HuH-7.5 (cell line): ENCODE data around the gene KCNAB2.
"Not testable (repeated sequence)": the region's sequence is repeated elsewhere in the genome, so short reads cannot be mapped to it uniquely, and the experiment has no call there.

Source experiments
- DNase-seq: peaks from one replicate; pipeline ENCODE4 v3.0.0; 2011; ENCODE audit warnings: low spot score

Gene KCNAB2

DNA sequence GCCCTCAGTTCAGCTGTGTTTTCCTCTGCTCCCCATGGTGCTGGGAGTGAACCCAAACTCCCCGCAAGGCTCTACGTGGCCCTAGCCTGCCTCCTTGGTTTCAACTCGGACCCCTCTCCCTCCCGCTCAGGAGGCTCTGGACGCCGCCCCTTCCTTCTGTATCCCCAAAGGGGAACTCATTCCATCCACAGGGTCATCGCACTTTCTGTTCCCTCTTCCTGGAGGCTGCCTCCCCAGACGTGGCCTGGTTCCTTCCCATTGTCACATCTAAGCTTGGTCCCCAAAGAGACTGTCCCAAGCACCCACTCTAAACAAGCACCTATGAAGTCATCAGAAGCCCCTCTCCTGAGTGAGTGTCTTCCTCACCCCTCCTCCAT, 10.9 kb downstream of the KCNAB2 start:
- no peak for DNase-seq

DNA sequence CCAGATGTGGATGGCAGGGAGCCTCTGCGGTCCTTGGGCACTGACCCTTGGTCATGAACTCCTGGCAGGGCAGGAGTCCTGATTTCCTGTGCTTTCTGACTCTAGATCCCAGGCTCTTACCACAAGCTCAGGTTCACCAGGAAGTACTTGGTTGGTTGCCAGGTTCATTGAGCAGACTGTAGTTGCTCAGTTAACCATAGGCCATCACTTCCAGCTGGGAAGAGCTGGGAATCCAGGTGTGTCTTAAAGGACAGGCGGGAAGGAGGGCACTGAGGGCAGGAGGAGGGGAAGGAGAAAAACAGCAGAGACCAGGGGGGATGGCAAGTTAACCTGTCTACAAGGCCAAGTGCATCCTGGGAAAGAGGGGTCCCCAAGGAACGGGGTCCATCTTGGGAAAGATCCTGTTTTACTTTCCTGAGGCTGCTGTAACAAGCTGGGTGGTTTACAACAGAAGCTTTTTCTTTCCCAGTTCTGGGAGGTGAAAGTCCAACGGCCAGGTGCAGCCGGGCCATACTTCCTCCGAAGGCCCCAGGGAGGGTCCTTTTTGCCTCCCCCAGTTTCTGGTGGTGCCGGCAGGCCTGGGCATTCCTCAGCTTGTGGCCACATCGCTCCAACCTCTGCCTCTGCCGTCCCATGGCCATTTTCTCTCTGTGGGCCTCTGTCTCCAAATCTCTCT, 11.6 kb downstream of the KCNAB2 start:
- DNase-seq: no peak

DNA sequence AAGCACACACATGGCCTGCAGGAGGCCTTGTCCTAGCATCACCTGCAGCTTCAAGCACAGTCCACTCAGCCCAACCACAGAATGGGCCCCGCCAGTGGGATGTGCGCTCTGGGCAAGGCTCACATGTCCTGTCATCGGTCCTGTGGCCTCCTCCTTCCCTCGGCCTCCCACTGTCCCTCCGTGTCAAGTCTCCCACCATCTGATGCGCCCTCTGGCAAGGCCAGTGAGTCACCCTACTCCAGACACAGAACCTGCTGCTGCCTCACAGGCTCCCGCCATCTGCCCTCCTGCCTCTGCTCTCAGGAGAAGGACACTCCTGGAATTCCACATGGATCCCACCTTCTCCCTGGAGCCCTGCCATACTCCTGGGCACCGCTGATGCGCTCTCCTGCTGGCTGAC, 14.2 kb downstream of the KCNAB2 start:
- no peak for DNase-seq

GRCh38 chr1:6062670-6063069, 17.0 kb downstream of the KCNAB2 start:
- DNase-seq: no peak

DNA sequence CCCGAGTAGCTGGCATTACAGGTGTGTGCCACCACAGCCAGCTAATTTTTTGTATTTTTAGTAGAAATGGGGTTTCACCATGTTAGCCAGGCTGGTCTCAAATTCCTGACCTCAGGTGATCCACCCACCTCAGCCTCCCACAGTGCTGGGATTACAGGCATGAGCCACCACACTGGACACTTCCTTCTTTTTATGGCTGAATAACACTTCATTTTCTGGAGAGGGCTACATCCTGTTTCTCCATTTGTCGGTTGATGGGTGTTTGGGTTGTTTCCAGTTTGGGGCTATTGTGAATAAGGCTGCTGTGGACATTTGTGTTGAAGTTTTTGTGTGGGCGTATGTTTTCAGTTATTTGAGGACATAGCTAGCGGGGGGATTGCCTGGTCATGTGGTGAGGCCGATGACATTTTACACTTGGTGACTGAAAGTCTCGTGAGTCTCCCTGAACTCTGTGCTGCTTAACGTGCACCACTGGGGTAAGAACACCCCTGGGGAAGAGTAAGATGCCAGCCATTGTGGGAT, 17.9 kb downstream of the KCNAB2 start:
- not testable (repeated sequence) for DNase-seq

DNA sequence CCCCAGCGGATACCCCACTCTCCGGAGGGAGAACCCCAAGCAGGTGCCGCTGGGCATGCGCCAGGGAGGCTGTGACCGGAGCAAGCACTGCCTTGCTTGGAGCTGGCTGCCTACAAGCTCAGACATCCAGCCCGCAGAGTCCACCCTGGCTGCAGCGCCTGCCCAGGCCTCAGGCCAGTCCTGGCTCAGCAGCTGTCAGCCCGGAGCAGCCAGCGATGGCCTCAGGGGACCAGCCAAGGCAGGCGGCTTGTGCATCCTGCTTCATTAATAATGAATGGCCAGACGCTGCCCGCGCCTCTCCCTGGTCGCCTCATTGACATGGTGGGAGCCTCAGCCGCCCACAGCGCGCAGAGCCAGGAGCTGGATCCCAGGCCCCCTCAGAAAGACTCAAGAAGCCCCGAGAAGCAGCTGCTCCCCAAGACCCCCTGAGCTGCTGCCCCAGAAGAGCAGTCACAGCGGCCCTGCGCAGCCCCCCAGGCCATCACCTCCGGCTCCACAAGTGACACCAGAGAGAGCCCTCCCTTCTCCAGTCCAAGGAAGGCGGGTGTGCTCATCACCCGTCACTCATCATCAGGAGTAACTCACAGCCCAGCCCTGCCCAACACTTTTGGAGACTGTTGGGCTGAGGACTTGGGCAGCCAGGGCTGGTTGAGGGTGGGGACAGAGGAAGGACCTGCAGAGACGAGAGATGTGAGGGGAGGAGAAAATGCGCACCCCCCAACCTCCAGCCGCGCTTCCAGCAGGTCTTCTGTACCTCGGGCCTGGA, 19.6 kb downstream of the KCNAB2 start:
- DNase-seq: no peak

GRCh38 chr1:6066680-6067079, 21.0 kb downstream of the KCNAB2 start:
- no peak for DNase-seq

GRCh38 chr1:6068073-6068472, 22.4 kb downstream of the KCNAB2 start:
- DNase-seq: no peak

GRCh38 chr1:6068932-6069331, 23.2 kb downstream of the KCNAB2 start:
- no peak for DNase-seq

DNA sequence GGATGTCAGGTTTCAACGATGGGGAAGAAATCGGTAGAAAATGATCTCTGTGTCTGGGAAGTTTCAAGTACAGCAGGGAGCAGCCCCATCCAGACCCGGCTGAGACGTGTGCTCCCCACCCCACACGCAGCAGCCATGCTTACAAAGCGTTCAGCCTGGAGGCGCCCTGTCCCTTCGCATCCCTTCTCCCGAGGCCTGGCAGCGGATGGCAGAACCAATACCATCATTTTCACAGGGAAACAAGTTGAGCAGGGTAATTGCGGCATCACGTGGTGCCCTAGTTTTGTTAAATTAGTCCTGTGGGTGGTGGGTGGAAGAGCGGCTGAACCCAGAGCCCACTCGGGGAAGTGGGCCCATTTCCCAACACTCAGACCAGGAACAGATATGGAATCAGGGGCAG, 23.9 kb downstream of the KCNAB2 start:
- DNase-seq: no peak

- DNase-seq: no peak
Observed at GRCh38 chr1:6070450-6070974, 24.8 kb downstream of the KCNAB2 start.

DNA sequence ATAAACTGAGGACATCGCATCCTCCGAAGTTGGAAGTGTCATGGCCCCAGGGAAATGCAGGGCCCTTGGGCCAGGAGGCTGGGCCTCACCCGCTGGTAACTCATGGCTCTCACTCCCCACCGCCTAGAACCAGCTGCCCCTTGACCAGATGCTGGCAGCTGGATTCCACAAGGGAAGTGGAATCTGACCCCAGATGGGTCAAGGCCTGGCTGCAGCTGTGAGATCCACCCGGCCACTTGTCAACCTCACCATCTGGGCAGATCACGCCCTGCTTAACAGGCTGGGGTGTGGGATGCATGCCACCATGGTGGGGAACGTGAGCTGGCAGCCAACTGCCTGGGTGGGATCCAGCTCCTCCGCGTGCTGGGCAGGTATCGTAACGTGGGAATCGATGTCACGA, 25.5 kb downstream of the KCNAB2 start:
- no peak for DNase-seq

DNA sequence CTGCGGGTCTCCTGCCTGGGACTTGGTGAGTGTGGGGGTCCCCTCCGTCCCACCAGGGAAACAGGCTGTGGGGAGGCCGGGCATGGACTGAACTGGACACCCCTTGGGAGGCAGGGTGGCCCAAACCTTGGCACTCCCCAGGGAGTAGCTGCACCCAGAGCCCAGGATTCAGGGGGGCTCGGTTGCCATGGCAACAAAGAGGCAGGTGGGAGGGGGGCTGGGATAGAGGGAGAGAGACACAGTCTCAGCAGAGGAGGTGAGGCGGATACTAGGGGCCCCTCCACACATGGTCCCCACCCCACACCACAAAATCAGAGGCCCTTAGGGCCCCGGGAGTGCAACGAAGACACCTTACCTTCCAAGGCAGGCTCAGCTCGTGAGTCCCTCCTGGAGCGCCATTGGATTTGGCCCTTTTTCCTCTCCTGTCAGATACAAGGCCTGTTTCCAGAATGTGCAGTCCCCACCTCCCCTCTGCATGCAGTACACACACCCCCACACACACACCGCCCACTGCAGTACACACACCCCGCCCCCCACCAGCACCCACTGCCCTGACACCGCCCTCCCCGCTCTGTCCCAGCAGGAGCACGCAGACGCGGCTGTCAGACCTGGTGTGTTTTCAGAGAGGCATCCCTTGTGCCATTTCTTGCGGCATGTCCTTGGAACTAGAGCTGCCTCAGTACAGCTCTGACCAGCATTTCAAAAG, 27.2 kb downstream of the KCNAB2 start:
- DNase-seq: no peak

GRCh38 chr1:6073480-6074053, 27.9 kb downstream of the KCNAB2 start:
- no peak for DNase-seq

DNA sequence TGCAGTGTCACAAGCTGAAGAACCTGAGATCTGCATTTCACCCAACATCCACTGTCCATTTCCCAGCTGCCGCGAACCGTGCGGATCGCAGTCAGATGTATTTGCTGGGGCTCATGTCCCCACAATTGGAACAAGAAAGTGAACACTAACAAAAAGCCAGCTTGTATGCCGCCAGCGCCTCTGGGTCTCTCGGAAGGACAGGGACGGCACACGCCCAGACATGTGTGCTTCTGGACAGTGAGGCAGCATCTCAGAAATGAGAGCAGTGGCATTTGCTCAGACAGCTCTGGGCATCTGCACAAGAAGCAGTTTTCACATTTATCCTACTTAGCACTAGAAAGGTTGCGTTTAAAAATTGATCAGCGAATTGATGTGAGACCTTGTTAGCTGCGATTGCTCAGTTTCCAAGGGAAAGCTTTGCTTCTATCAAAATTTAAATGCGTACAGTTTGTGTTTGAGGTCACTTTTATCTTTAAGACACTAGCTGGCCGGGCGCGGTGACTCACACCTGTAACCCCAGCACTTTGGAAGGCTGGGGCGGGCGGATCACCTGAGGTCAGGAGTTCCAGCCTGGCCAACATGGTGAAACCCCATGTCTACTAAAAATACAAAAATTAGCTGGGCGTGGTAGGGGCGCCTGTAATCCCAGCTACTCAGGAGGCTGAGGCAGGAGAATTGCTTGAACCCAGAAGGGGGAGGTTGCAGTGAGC, 28.7 kb downstream of the KCNAB2 start:
- DNase-seq: no peak

DNA sequence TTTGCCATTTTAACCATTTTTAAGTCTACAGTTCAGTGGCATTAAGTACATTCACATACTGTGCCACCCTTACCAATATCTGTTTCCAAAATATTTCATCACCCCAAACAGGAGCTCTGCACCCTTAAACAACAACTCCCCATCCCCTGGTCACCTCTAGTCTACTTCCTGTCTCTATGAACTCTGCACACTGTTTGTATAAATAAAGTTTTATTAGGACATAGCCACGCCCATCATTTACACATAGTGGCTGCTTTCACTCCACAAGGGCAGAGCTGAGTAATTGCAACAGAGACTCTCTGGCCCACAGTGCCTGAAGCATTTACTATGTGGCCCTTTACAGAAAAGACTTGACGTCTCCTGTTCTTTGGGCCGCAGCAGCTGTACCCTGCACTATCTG, 30.1 kb downstream of the KCNAB2 start:
- DNase-seq: no peak

- DNase-seq: not testable (repeated sequence)
Observed at GRCh38 chr1:6077061-6077460, 31.4 kb downstream of the KCNAB2 start.

- DNase-seq: no peak
Observed at GRCh38 chr1:6077506-6077905, 31.8 kb downstream of the KCNAB2 start.

GRCh38 chr1:6077919-6078318, 32.2 kb downstream of the KCNAB2 start:
- DNase-seq: no peak

DNA sequence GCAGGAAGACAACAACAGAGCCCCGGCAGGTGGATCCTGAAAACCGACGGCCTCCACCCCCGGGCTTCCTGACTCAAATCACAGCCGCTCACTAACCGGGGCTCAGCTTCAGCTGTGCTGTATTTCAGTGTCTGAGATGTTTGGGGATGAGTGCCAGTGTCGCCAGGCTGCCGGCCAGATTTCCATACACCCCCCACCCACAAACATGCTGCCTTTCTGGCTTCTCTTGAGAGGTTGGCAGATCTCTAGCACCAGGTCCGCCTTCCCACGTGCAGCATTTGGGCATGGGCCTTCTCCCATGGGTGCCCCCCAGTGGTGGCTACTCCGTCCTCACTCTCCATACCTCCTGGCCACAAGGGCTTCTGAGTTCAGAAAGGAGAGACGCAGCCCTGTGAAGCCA, 34.8 kb downstream of the KCNAB2 start:
- no peak for DNase-seq

- no peak for DNase-seq
Observed at GRCh38 chr1:6081901-6082300, 36.2 kb downstream of the KCNAB2 start.
